GM20431 (cell line): ENCODE measurements around the gene TENT5A.

Experiments
- in situ Hi-C: fragments of 300-500 bp; cut with MseI, MboI; formaldehyde crosslinking; loops from one replicate; pipeline ENCODE4 v1.15.0; 2020; ENCODE audit warnings: low sequenced_read_pairs; ENCODE audit not compliant: unreplicated experiment

Gene TENT5A

DNA sequence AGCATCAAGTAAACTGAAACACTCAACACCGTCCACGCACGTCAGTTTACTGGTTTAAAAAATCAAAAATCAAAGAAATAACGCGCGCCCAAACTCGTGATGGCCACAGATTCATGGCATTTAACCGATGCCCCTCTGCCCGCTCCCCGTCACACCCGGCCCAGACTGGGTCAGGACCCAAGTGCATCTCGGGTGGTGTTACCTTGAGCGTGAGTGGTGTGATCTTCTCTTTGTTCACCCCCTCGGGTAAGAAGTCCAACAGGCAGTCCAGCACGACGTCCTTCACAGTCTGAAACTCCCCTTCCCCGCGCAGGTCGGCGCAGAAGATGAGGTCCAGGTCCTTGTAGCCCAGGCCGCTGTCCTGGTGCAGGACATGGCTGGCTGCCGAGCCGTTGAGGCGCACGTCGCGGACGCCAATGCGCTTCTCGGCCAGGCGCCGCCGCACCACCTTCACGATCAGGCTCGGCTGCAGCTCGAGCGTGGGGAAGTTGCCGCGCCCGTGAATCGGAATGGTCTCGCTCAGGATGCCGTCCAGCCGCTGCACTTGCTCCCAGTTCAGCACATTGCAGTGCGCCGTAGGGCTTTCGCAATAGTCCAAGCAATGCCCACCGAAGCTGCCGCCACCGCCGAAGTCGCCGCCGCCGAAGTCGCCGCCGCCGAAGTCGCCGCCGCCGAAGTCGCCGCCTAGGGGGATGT lies 945 bp downstream of the TENT5A start:
- in situ Hi-C loops, result no loop called here

DNA sequence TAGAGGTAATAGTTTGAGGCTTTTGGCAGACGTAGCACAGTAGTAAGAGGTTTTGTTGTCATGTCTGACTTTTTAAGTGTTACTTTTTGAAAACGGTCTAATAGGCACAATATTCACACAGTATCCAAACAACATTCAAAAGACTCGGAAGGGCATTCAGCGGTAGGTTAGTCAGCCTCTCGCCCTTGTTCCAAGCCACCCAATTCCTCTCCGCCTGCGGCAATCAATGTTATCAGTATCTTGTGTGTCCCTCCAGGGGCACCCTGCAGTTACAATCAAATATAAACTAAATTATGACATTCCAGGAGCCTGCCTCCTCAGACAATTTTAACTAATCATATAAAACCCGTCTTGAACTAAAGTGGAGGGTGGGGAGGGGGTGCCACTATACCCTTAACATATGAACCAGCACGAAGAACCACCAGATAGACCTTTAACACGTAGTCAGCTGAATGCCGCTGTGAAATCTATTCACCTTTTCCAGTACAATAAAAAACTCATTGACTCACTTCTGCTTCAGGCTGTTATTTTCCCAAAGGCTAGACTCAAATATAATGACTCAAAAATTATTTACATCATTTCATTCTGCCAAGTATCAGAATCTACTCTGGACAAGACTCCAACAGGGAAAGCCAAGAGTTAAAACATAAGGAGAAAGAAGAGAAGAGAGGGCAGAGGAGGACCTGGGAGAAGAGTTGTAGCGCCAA lies 1.6 kb downstream of the TENT5A start:
- in situ Hi-C loops, result no loop called here

- in situ Hi-C loops, result no loop called here
These were observed 2.3 kb downstream of the TENT5A start for GRCh38 chr6:81750200-81750599.

GRCh38 chr6:81749707-81750106 lies 2.8 kb downstream of the TENT5A start:
- in situ Hi-C loops, result loop anchor here (25.0 kb wide), 1 partner anchor 1437 kb away; no protein-coding TSS in a partner anchor

DNA sequence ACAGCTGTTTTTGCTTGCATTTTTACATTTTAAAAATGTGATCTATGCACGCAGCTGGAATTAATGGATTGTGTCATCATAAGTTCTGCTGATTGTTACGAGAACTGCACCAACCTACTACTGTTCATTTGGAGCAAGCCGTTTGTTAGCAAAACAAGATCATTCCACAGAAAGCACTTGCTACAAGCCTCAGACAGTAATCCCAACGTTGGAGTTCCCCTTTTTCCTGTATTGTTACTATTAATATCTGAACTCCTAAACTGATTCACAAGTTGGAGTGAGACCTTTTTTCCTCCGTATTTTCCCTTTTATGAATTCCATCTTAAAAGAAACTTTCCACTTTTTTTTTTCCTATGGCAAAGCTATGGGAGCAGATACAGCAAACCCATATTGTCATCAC lies 3.5 kb downstream of the TENT5A start:
- in situ Hi-C loops, result loop anchor here (25.0 kb wide), 1 partner anchor 1437 kb away; no protein-coding TSS in a partner anchor

DNA sequence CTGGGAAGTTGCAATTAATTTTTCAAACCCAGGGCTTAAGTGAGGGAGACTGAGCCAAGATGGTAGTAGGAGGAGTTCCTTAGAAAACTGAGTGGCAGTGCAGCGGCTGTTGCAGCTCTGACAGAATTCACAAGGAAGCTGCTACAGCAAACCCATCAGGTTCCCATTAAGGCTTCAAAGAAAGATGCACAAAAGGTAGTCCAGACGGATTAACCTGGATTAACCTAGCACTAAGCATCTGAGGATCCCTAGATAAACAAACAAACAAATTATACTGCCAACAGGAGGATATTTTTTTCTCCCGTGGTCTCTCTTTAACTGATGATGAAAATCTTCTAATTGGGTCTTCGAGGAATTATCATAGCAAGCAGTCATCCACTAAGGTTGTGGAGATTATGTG lies 5.2 kb downstream of the TENT5A start:
- in situ Hi-C loops, result loop anchor here (25.0 kb wide), 1 partner anchor 1435 kb away; no protein-coding TSS in a partner anchor

GRCh38 chr6:81744131-81744530 lies 8.3 kb downstream of the TENT5A start:
- in situ Hi-C loops, result loop anchor here (25.0 kb wide), 1 partner anchor 1432 kb away; no protein-coding TSS in a partner anchor

DNA sequence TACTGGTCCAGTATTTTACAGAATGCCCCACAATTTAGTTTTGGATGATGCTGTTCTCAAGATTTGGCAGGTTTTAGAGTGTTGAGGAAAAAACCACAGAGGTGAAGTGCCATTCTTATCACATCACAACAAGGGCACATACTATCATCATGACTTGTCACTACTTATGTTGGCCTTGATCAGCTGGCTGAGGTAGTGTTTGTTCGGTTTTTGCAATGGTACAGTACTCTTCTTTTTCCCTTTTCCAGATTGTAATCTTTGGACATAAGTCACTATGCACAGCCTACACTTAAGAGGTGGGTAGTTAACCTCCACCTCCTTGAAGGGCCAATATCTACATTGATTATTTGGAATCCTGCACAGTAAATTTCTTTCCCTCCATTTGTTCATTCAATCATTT lies 8.8 kb downstream of the TENT5A start:
- in situ Hi-C loops, result loop anchor here (25.0 kb wide), 1 partner anchor 1431 kb away; no protein-coding TSS in a partner anchor

DNA sequence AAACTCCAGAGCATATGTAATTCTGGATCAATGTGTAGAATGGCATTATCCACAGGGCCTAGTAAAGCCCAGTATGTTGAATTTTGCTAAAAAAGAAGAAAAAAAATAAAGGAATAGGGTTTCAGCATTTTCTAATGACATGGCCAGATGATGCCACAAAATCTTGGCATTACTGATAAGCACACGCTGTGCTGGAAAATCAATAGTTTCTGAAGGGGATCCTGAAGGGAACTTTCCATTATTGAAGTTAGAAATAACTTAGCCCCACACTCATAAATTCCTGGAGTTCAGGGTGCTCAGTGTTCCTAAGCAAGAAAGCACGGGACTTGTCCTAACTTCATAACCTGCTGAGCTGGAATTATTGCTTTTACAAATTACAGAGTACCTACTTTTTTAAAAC lies 10.8 kb downstream of the TENT5A start:
- in situ Hi-C loops, result loop anchor here (25.0 kb wide), 1 partner anchor 1429 kb away; no protein-coding TSS in a partner anchor

DNA sequence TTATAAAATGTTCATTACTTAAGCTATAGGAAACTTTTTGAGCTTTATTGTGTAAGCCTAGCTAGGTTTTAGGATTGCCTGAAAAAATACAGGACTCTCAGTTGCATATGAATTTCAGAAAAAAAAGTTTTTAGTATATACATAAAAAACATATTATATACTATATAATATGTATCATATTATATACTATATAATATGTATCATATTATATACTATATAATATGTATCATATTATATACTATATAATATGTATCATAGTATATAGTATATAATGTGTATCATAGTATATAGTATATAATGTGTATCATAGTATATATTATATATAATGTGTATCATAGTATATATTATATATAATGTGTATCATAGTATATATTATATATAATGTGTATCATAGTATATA lies 11.9 kb downstream of the TENT5A start:
- in situ Hi-C loops, result loop anchor here (25.0 kb wide), 1 partner anchor 1428 kb away; no protein-coding TSS in a partner anchor

- in situ Hi-C loops, result loop anchor here (25.0 kb wide), 1 partner anchor 1427 kb away; no protein-coding TSS in a partner anchor
These were observed 13.0 kb downstream of the TENT5A start for GRCh38 chr6:81739230-81740195.

GRCh38 chr6:81736428-81736827 lies 16.1 kb downstream of the TENT5A start:
- in situ Hi-C loops, result loop anchor here (25.0 kb wide), 1 partner anchor 1424 kb away; no protein-coding TSS in a partner anchor

DNA sequence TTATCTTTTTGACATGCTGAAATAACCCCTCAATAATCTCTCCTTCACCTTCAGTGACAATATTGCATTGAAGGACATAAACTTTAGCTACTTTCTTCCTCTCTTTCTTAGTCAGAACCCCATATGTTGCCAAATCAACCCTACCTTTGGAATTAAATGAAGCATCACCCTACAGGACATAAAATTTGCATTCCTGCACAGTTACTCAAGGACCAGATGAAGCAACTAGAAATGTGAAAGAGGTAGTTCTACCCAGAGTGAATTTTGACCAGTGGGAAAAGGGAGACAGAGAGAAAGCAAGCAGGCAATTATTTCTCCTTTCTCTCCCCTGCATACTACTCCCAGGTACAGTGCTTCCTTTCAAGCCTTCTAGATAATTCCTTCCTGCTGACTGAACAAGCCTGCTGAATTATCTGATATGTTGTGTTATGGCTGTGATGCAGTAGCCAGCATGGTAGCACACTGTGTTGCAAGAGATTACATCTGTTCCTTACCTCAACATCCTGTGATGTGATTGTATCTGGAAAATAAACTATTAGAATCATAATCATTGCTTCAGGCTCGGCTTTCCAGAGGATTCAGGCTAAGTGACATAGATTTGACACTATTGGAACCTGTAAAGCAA lies 16.6 kb downstream of the TENT5A start:
- in situ Hi-C loops, result loop anchor here (25.0 kb wide), 1 partner anchor 1424 kb away; no protein-coding TSS in a partner anchor

DNA sequence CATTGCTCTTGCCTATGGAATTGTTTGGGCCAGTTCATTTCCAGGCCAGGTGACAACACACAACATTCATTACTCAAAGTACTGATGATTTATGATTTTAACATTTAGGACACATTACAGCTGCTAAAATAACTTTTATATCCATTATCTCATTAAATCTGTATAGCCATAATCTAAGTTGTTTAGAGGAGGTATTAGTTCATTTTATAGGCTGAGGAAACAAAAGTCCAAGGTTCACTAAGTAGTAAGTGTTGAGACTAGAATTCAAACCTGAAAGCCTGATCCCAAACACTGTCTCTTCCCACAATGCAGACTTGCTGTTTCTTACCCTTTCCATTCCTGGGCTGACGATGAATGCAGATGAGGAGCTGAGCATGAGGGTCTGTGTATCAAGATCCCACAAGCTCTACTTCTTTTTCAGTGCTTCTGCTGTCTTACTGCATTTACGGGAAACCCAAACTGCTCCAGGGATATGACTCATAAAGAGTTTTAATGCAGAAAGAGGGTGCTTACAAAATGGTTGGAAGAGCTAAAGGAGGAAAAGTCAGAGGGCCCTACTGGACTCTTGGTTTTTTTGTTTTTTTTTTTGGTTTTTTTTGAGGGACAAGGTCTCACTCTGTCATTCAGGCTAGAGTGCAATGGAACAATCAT lies 17.9 kb downstream of the TENT5A start:
- in situ Hi-C loops, result loop anchor here (25.0 kb wide), 1 partner anchor 1422 kb away; no protein-coding TSS in a partner anchor

GRCh38 chr6:81734081-81734480 lies 18.4 kb downstream of the TENT5A start:
- in situ Hi-C loops, result loop anchor here (25.0 kb wide), 1 partner anchor 1422 kb away; no protein-coding TSS in a partner anchor

DNA sequence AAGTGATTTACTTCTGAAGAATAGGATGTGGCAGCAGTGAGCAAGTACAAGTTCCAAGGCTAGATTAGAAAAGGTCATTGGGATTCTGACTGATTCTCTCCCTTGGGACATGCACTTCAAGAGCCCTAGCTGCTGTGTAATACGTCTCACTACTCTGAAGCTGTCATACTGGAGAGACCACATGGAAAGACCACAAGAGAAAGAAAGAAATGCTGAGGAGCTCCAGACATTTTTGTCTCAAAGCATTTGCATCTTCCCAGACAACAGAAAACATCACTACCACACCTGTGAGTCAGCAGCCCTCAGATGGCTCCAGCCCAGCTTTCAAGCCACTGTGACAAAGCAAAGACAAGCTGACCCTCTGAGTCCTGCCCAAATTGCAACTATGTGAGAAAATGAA lies 20.7 kb downstream of the TENT5A start:
- in situ Hi-C loops, result loop anchor here (25.0 kb wide), 1 partner anchor 1420 kb away; no protein-coding TSS in a partner anchor

GRCh38 chr6:81727876-81728517 lies 24.5 kb downstream of the TENT5A start:
- in situ Hi-C loops, result loop anchor here (25.0 kb wide), 1 partner anchor 1416 kb away; no protein-coding TSS in a partner anchor

DNA sequence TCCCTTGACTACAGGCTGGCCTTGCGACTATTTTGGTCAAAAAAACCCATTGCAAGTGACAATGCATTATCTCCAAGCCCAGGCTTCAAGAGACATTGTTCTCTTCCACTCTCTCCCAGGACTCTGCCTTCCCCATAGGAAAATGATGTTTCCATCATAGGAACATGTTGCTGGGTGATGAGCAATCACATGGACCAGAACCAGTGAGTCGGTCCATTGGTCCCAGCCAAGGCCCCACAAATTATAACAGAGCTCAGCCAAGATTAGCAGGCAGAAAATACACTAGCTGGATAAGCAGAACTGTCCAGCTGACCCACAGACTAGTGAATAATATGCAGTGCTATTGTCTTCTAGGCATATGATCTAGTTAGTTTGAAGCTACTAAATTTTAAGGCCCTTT lies 27.4 kb downstream of the TENT5A start:
- in situ Hi-C loops, result loop anchor here (25.0 kb wide), 1 partner anchor 1413 kb away; no protein-coding TSS in a partner anchor
